Mesenchymal stem cell (in vitro differentiated cells and primary cell): ENCODE measurements around the gene RSBN1L.

Source experiments
- DNase-seq: peaks from one replicate; pipeline ENCODE4 v3.0.0-alpha.2; 2013
- H2AFZ ChIP-seq: one replicate; pipeline ENCODE4 v1.6.1; 2013; ENCODE audit warnings: low read depth, mild to moderate bottlenecking, control low read depth, inconsistent platforms, low read length, moderate library complexity
- H2AK5ac ChIP-seq: 2 replicates; pipeline ENCODE4 v1.6.1; 2013; ENCODE audit warnings: low read length, moderate library complexity, mild to moderate bottlenecking, inconsistent platforms; ENCODE audit not compliant: severe bottlenecking
- H2BK120ac ChIP-seq: one replicate; pipeline ENCODE4 v1.6.1; 2013; ENCODE audit warnings: low read depth, mild to moderate bottlenecking, inconsistent platforms, low read length, moderate library complexity
- H2BK12ac ChIP-seq, 2 experiments: one replicate each; pipeline ENCODE4 v1.6.1; 2013; ENCODE audit warnings: inconsistent platforms in 2 of 2, low read length in 2 of 2, mild to moderate bottlenecking in 2 of 2, moderate library complexity in 2 of 2, control low read depth in 1 of 2
- H2BK15ac ChIP-seq: one replicate; pipeline ENCODE4 v1.6.1; 2013; ENCODE audit warnings: mild to moderate bottlenecking, low read depth, inconsistent platforms; ENCODE audit not compliant: poor library complexity, severe bottlenecking
- H2BK5ac ChIP-seq: 2 replicates; pipeline ENCODE4 v1.6.1; 2013; ENCODE audit warnings: low read depth, mild to moderate bottlenecking, low read length, control low read depth, inconsistent platforms; ENCODE audit not compliant: poor library complexity, severe bottlenecking
- H3K14ac ChIP-seq, 2 experiments: one replicate each; pipeline ENCODE4 v1.6.1; 2013; ENCODE audit warnings: inconsistent platforms in 2 of 2, low read length in 2 of 2, control low read depth in 1 of 2, mild to moderate bottlenecking in 1 of 2, moderate library complexity in 1 of 2
- H3K18ac ChIP-seq, 2 experiments: one replicate each; pipeline ENCODE4 v1.6.1; 2013; ENCODE audit warnings: inconsistent platforms in 2 of 2, low read length in 2 of 2, control low read depth in 1 of 2, low read depth in 1 of 2, mild to moderate bottlenecking in 1 of 2
- H3K23ac ChIP-seq, 2 experiments: one replicate each; pipeline ENCODE4 v1.6.1; 2013; ENCODE audit warnings: inconsistent platforms in 2 of 2, low read length in 2 of 2, mild to moderate bottlenecking in 2 of 2, moderate library complexity in 2 of 2, control low read depth in 1 of 2
- H3K27ac ChIP-seq: 2 replicates; pipeline ENCODE4 v1.5.1; 2013; ENCODE audit warnings: mild to moderate bottlenecking, moderate library complexity, low read length, control low read depth, inconsistent platforms; ENCODE audit not compliant: poor library complexity, severe bottlenecking
- H3K27me3 ChIP-seq, 2 experiments: 2 replicates each; pipeline versions ENCODE4 v1.6.1 to v1.7.0; 2013; ENCODE audit warnings: low read length in 2 of 2, mild to moderate bottlenecking in 2 of 2, moderate library complexity in 2 of 2, control low read depth in 1 of 2, inconsistent platforms in 1 of 2; ENCODE audit not compliant: control insufficient read depth in 1 of 2, insufficient read depth in 1 of 2
- H3K36me3 ChIP-seq, 2 experiments: 2 replicates each; pipeline versions ENCODE4 v1.6.1 to v1.7.0; 2013; ENCODE audit warnings: low read length in 2 of 2, control low read depth in 1 of 2, inconsistent platforms in 1 of 2, low read depth in 1 of 2, mild to moderate bottlenecking in 1 of 2; ENCODE audit not compliant: insufficient read depth in 2 of 2, control insufficient read depth in 1 of 2
- H3K4ac ChIP-seq, 2 experiments: one replicate each; pipeline ENCODE4 v1.6.1; 2013; ENCODE audit warnings: inconsistent platforms in 2 of 2, low read length in 2 of 2, mild to moderate bottlenecking in 2 of 2, moderate library complexity in 2 of 2, control low read depth in 1 of 2, low read depth in 1 of 2
- H3K4me1 ChIP-seq: 2 replicates; pipeline ENCODE4 v1.6.1; 2013; ENCODE audit warnings: low read depth, low read length, control low read depth; ENCODE audit not compliant: control insufficient read depth, insufficient read depth
- H3K4me2 ChIP-seq: 2 replicates; pipeline ENCODE4 v1.6.1; 2013; ENCODE audit warnings: low read length, mild to moderate bottlenecking, inconsistent platforms; ENCODE audit not compliant: poor library complexity, severe bottlenecking
- H3K4me3 ChIP-seq, 2 experiments: 2 replicates each; pipeline versions ENCODE4 v1.5.1 to v1.7.0; 2013; ENCODE audit warnings: low read length in 2 of 2, mild to moderate bottlenecking in 2 of 2, control low read depth in 1 of 2, low read depth in 1 of 2; ENCODE audit not compliant: insufficient read depth in 1 of 2
- H3K79me1 ChIP-seq: replicated peaks from 2 replicates; pipeline ENCODE4 v1.6.1; 2013; ENCODE audit warnings: mild to moderate bottlenecking, control low read depth, low read length, inconsistent platforms; ENCODE audit not compliant: poor library complexity, severe bottlenecking
- H3K9ac ChIP-seq: 2 replicates; pipeline ENCODE4 v1.7.0; 2013; ENCODE audit warnings: mild to moderate bottlenecking, low read length, moderate library complexity
- H3K9me3 ChIP-seq: 2 replicates; pipeline ENCODE4 v1.7.0; 2013; ENCODE audit warnings: mild to moderate bottlenecking, low read length; ENCODE audit not compliant: control insufficient read depth
- H4K8ac ChIP-seq: one replicate; pipeline ENCODE4 v1.6.1; 2013; ENCODE audit warnings: inconsistent platforms, mild to moderate bottlenecking, low read length, moderate library complexity
- H4K91ac ChIP-seq: one replicate; pipeline ENCODE4 v1.6.1; 2013; ENCODE audit warnings: mild to moderate bottlenecking, low read length, inconsistent platforms
- WGBS: methylation state at CpG from one replicate; pipeline ENCODE4 v1.1.7; 2013; ENCODE audit warnings: mixed read lengths; 5-methylcytosine and 5-hydroxymethylcytosine counted together

Gene RSBN1L

DNA sequence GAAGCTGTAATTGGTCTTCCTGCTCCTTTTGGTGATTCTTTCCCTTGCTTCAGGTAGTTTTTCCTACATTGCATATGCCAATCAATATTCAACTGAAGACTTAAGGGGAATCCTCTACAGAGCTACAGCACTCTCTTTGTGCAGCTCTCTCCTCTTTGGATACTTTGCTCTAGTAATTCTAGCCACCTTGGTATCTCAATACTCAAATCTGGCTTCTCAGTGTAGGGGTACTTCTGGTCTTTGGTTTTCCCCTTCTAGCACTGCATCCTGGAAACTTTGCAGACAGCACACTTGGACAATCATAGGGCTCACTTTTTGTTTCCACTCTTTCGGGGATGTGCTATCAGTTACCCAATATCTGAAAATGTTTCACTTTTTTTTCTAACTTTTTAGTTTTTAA, 112.3 kb downstream of the RSBN1L start:
- Histone ChIP-seq H3K27me3 (no peaks in the 10 kb centered on the region), H3K4me2 (no peak overlapping the region), H2BK120ac (no peak overlapping the region), H3K4me1 (no peaks in the 10 kb centered on the region), H2BK5ac (no peak overlapping the region), H4K8ac (no peak overlapping the region), H3K9me3 (peaks cover 27% of the 10 kb centered on the region), H2AFZ (no peak overlapping the region), H4K91ac (no peak overlapping the region), H3K27ac (no peak overlapping the region), H3K14ac (no peak overlapping the region), H3K9ac (no peak overlapping the region), H3K23ac (no peak overlapping the region), H2BK12ac (no peak overlapping the region), H2BK15ac (no peak overlapping the region), H3K18ac (no peak overlapping the region), H3K4me3 (no peak overlapping the region), H3K36me3 (no peaks in the 10 kb centered on the region), H3K4ac (no peak overlapping the region), H2AK5ac (no peak overlapping the region), H3K79me1 (peaks cover 7% of the 10 kb centered on the region)
- no peak for DNase-seq
- no CpG with 5 or more reads among the region's 1 CpG for WGBS

GRCh38 chr7:77811516-77812289, 115.4 kb downstream of the RSBN1L start:
- no peak overlapping the region for H4K91ac ChIP-seq
- H3K27me3 ChIP-seq = no peaks in the 10 kb centered on the region
- WGBS = 81% methylated on average over 2 of the region's 2 CpGs
- no peak for DNase-seq
- peak overlapping the region; percentile 57 for H3K9ac ChIP-seq
- H3K4ac ChIP-seq = no peak overlapping the region
- no peak overlapping the region for H2BK120ac ChIP-seq
- peaks cover 12% of the 10 kb centered on the region for H3K79me1 ChIP-seq
- H2AK5ac ChIP-seq = no peak overlapping the region
- no peak overlapping the region for H3K27ac ChIP-seq
- no peak overlapping the region for H2BK5ac ChIP-seq
- no peak overlapping the region for H2BK15ac ChIP-seq
- no peak overlapping the region for H3K23ac ChIP-seq
- no peaks in the 10 kb centered on the region for H3K4me1 ChIP-seq
- H4K8ac ChIP-seq = no peak overlapping the region
- H2AFZ ChIP-seq = no peak overlapping the region
- peak overlapping the region in 1 of 2 experiments; percentile 1 for H3K4me3 ChIP-seq
- H3K9me3 ChIP-seq = peaks cover 20% of the 10 kb centered on the region
- H2BK12ac ChIP-seq = no peak overlapping the region
- no peak overlapping the region for H3K4me2 ChIP-seq
- H3K18ac ChIP-seq = no peak overlapping the region
- peaks cover 0 to 4% of the 10 kb centered on the region in 2 experiments for H3K36me3 ChIP-seq
- H3K14ac ChIP-seq = no peak overlapping the region

DNA sequence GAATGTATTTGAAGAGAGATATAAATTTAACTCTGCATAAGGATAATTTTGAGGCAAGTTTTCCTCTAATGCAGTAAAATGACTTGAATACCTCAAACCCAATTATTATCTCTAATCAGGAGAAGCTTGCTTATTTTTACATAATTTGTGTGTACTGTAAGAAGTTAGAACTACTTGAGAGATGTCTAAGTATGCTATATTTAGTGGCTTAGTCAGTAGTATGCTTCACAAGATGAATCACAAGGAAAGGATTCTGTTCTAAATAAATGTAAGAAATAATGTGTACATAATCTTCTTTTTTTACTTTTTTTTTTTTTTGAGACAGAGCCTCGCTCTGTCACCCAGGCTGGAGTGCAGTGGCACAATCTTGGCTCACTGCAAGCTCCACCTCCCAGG, 116.0 kb downstream of the RSBN1L start:
- WGBS = no CpG with 5 or more reads among the region's 1 CpG
- no peak overlapping the region for H2BK5ac ChIP-seq
- no peak overlapping the region for H4K8ac ChIP-seq
- no peak overlapping the region for H3K14ac ChIP-seq
- peaks cover 0 to 6% of the 10 kb centered on the region in 2 experiments for H3K36me3 ChIP-seq
- H2AK5ac ChIP-seq = no peak overlapping the region
- no peak overlapping the region for H2BK12ac ChIP-seq
- no peak overlapping the region for H3K4ac ChIP-seq
- H3K79me1 ChIP-seq = peaks cover 12% of the 10 kb centered on the region
- no peak overlapping the region for H2BK120ac ChIP-seq
- DNase-seq = peak; percentile 86
- H2BK15ac ChIP-seq = no peak overlapping the region
- no peak overlapping the region for H3K18ac ChIP-seq
- no peak overlapping the region for H2AFZ ChIP-seq
- no peaks in the 10 kb centered on the region for H3K27me3 ChIP-seq
- H3K4me3 ChIP-seq = peak overlapping the region in 1 of 2 experiments; percentile 1
- no peak overlapping the region for H4K91ac ChIP-seq
- H3K4me2 ChIP-seq = no peak overlapping the region
- no peak overlapping the region for H3K23ac ChIP-seq
- H3K4me1 ChIP-seq = no peaks in the 10 kb centered on the region
- H3K27ac ChIP-seq = no peak overlapping the region
- peak overlapping the region; percentile 57 for H3K9ac ChIP-seq
- peaks cover 25% of the 10 kb centered on the region for H3K9me3 ChIP-seq

GRCh38 chr7:77813180-77813579, 116.9 kb downstream of the RSBN1L start:
- no peak overlapping the region for H4K8ac ChIP-seq
- H3K4me1 ChIP-seq = no peaks in the 10 kb centered on the region
- H2AFZ ChIP-seq = no peak overlapping the region
- no peak overlapping the region for H3K4me3 ChIP-seq
- H3K23ac ChIP-seq = no peak overlapping the region
- H3K14ac ChIP-seq = no peak overlapping the region
- H3K4me2 ChIP-seq = no peak overlapping the region
- H2BK120ac ChIP-seq = no peak overlapping the region
- H3K36me3 ChIP-seq = peaks cover 0 to 6% of the 10 kb centered on the region in 2 experiments
- H3K18ac ChIP-seq = no peak overlapping the region
- peaks cover 19% of the 10 kb centered on the region for H3K9me3 ChIP-seq
- no peak overlapping the region for H2BK15ac ChIP-seq
- H3K4ac ChIP-seq = no peak overlapping the region
- H2BK12ac ChIP-seq = no peak overlapping the region
- H3K27me3 ChIP-seq = no peaks in the 10 kb centered on the region
- H3K27ac ChIP-seq = no peak overlapping the region
- 97% methylated on average over 2 of the region's 2 CpGs for WGBS
- peaks cover 14% of the 10 kb centered on the region for H3K79me1 ChIP-seq
- no peak overlapping the region for H2AK5ac ChIP-seq
- no peak overlapping the region for H4K91ac ChIP-seq
- H2BK5ac ChIP-seq = no peak overlapping the region
- no peak for DNase-seq
- no peak overlapping the region for H3K9ac ChIP-seq
